H1 (cell line): ENCODE data around the gene PRUNE1. TPM values are rescaled to one million over a fixed set of nuclear protein-coding genes. Genes with fewer than 3 reads are reported as not detected.

ENCODE experiments used
- CTCF ChIA-PET: fragments of 300-600 bp; sonication (Branson Sonifier 250); formaldehyde crosslinking; loops from one replicate; lab custom pipeline; 2021; ENCODE audit not compliant: partially characterized antibody; lab: Charles Lee
- POLR2A ChIA-PET: fragments of 300-600 bp; sonication (Branson Sonifier 250); formaldehyde crosslinking; loops from one replicate; lab custom pipeline; 2021; ENCODE audit warnings: inconsistent platforms; ENCODE audit not compliant: partially characterized antibody; lab: Charles Lee
- DNase-seq, 2 experiments: peaks; one replicate each; pipeline versions ENCODE4 v3.0.0 to v3.0.0-alpha.2; 2010 to 2022; ENCODE audit warnings: low spot score in 2 of 2, low read depth in 1 of 2, mixed read lengths in 1 of 2
- FAIRE-seq: peaks from 2 replicates; lab custom pipeline; 2011; peaks lifted over from hg19 to GRCh38; lab: Jason Lieb, UNC
- H2AFZ ChIP-seq: 2 replicates; pipeline ENCODE4 v1.8.1; 2012; ENCODE audit warnings: low read length, inconsistent platforms
- H2AK5ac ChIP-seq: 2 replicates; pipeline ENCODE4 v1.6.1; 2013; ENCODE audit warnings: low read depth, low read length
- H2BK120ac ChIP-seq: replicated peaks from 2 replicates; pipeline ENCODE3; 2013; ENCODE audit warnings: low read depth, low read length, inconsistent platforms
- H2BK12ac ChIP-seq: 2 replicates; pipeline ENCODE4 v1.6.1; 2013; ENCODE audit warnings: low read depth, low read length
- H2BK15ac ChIP-seq: 2 replicates; pipeline ENCODE4 v1.6.1; 2013; ENCODE audit warnings: low read length
- H2BK20ac ChIP-seq: 2 replicates; pipeline ENCODE4 v1.6.1; 2013; ENCODE audit warnings: low read length
- H2BK5ac ChIP-seq: 2 replicates; pipeline ENCODE4 v1.6.1; 2013; ENCODE audit warnings: low read depth, low read length
- H3K14ac ChIP-seq: 2 replicates; pipeline ENCODE4 v1.6.1; 2013; ENCODE audit warnings: inconsistent platforms; ENCODE audit not compliant: insufficient read length
- H3K18ac ChIP-seq: 2 replicates; pipeline ENCODE4 v1.6.1; 2013; ENCODE audit warnings: low read length; ENCODE audit errors: extremely low read depth
- H3K23ac ChIP-seq: 2 replicates; pipeline ENCODE4 v1.6.1; 2013; ENCODE audit warnings: inconsistent platforms; ENCODE audit not compliant: insufficient read length
- H3K23me2 ChIP-seq: 2 replicates; pipeline ENCODE4 v1.6.1; 2013; ENCODE audit warnings: low read depth, low read length
- H3K27ac ChIP-seq: 2 replicates; pipeline ENCODE4 v1.6.1; 2011; ENCODE audit warnings: low read depth, low read length, inconsistent platforms
- H3K27me3 ChIP-seq, 4 experiments: replicated peaks in 1 of 4; 1 replicate in 1 of 4; 2 replicates in 3 of 4; pipeline versions ENCODE4 v1.6.1 to v1.8.1; 2011 to 2013; ENCODE audit warnings: low read length in 3 of 4, mild to moderate bottlenecking in 3 of 4, inconsistent platforms in 2 of 4, mixed read lengths in 2 of 4, moderate library complexity in 1 of 4; ENCODE audit not compliant: control insufficient read depth in 3 of 4, insufficient read depth in 3 of 4; ENCODE audit errors: extremely low read depth in 1 of 4
- H3K36me3 ChIP-seq, 4 experiments: 2 replicates each; pipeline versions ENCODE4 v1.6.1 to v1.8.1; 2011 to 2013; ENCODE audit warnings: mild to moderate bottlenecking in 4 of 4, low read length in 3 of 4, moderate library complexity in 2 of 4, control low read depth in 1 of 4, inconsistent platforms in 1 of 4; ENCODE audit not compliant: insufficient read depth in 4 of 4, control insufficient read depth in 2 of 4
- H3K4ac ChIP-seq: replicated peaks from 2 replicates; pipeline ENCODE3; 2013; ENCODE audit warnings: low read length, low read depth, mixed read lengths, inconsistent platforms; ENCODE audit not compliant: insufficient read length
- H3K4me1 ChIP-seq, 4 experiments: replicated peaks in 1 of 4; 1 replicate in 1 of 4; 2 replicates in 3 of 4; pipeline versions ENCODE4 v1.6.1 to v1.8.1; 2011 to 2013; ENCODE audit warnings: low read length in 3 of 4, inconsistent platforms in 2 of 4, mixed read lengths in 1 of 4; ENCODE audit not compliant: insufficient read depth in 4 of 4, control insufficient read depth in 3 of 4
- H3K4me2 ChIP-seq, 2 experiments: 2 replicates each; pipeline versions ENCODE4 v1.6.1 to v1.8.1; 2011 to 2013; ENCODE audit warnings: low read depth in 2 of 2, low read length in 2 of 2, control low read depth in 1 of 2, inconsistent platforms in 1 of 2, mild to moderate bottlenecking in 1 of 2; ENCODE audit not compliant: insufficient read depth in 1 of 2
- H3K4me3 ChIP-seq, 4 experiments: fragments of 200-600, 300-600 bp in 1 of 4; sonication (generic), shearing (Covaris generic), sonication (Bioruptor Twin) in 1 of 4; 2 replicates each; pipeline versions ENCODE4 v1.5.1 to v1.8.1; 2011 to 2016; ENCODE audit warnings: low read length in 4 of 4, low read depth in 3 of 4, control low read depth in 2 of 4, inconsistent platforms in 2 of 4, mild to moderate bottlenecking in 2 of 4, mixed read lengths in 1 of 4, moderate library complexity in 1 of 4; ENCODE audit not compliant: insufficient read depth in 2 of 4; ENCODE audit errors: extremely low read depth in 1 of 4
- H3K56ac ChIP-seq: replicated peaks from 2 replicates; pipeline ENCODE3; 2013; ENCODE audit warnings: low read depth, mild to moderate bottlenecking, mixed read lengths, low read length, inconsistent platforms; ENCODE audit not compliant: insufficient read length
- H3K79me1 ChIP-seq: 2 replicates; pipeline ENCODE4 v1.6.1; 2013; ENCODE audit warnings: low read depth, low read length, control low read depth
- H3K79me2 ChIP-seq, 2 experiments: 2 replicates each; pipeline versions ENCODE4 v1.6.1 to v1.8.1; 2012 to 2013; ENCODE audit warnings: low read length in 2 of 2, mild to moderate bottlenecking in 2 of 2, inconsistent platforms in 1 of 2; ENCODE audit not compliant: insufficient read depth in 2 of 2, control insufficient read depth in 1 of 2
- H3K9ac ChIP-seq, 4 experiments: replicated peaks in 1 of 4; 1 replicate in 1 of 4; 2 replicates in 3 of 4; pipeline versions ENCODE4 v1.6.1 to v1.8.1; 2011 to 2013; ENCODE audit warnings: low read depth in 3 of 4, low read length in 3 of 4, control low read depth in 2 of 4, mild to moderate bottlenecking in 2 of 4, moderate library complexity in 2 of 4, inconsistent platforms in 1 of 4; ENCODE audit errors: extremely low read depth in 1 of 4
- H3K9me3 ChIP-seq, 2 experiments: 2 replicates each; pipeline versions ENCODE4 v1.6.1 to v1.8.1; 2012 to 2013; ENCODE audit warnings: mild to moderate bottlenecking in 2 of 2, moderate library complexity in 2 of 2, control low read depth in 1 of 2, inconsistent platforms in 1 of 2, low read depth in 1 of 2, low read length in 1 of 2, mixed read lengths in 1 of 2; ENCODE audit not compliant: insufficient read depth in 2 of 2
- H4K20me1 ChIP-seq, 2 experiments: replicated peaks in 1 of 2; 2 replicates each; pipeline versions ENCODE3 to v1.8.1; 2011 to 2013; ENCODE audit warnings: inconsistent platforms in 2 of 2, low read length in 2 of 2, mild to moderate bottlenecking in 1 of 2; ENCODE audit not compliant: insufficient read depth in 2 of 2, control insufficient read depth in 1 of 2
- H4K5ac ChIP-seq: 2 replicates; pipeline ENCODE4 v1.6.1; 2013; ENCODE audit warnings: low read length, low read depth, mixed read lengths, inconsistent platforms; ENCODE audit not compliant: insufficient read length
- H4K8ac ChIP-seq: 2 replicates; pipeline ENCODE4 v1.8.0; 2013; ENCODE audit warnings: mild to moderate bottlenecking, moderate library complexity, low read length, inconsistent platforms; ENCODE audit not compliant: insufficient read depth; ENCODE audit errors: extremely low read depth
- H4K91ac ChIP-seq: replicated peaks from 2 replicates; pipeline ENCODE3; 2013; ENCODE audit warnings: low read length, mixed read lengths, inconsistent platforms; ENCODE audit not compliant: insufficient read length
- BCL11A ChIP-seq, 2 experiments: IDR thresholded peaks; one replicate each; pipeline ENCODE4 v1.6.1; 2011; ENCODE audit warnings: low read depth in 2 of 2, low read length in 2 of 2, mild to moderate bottlenecking in 2 of 2
- CBX8 ChIP-seq: fragments of 300-800, 300-1000 bp; sonication (generic); IDR thresholded peaks from 2 replicates; pipeline ENCODE4 v1.7.1; 2016; ENCODE audit warnings: low read depth, low read length, borderline replicate concordance
- CHD1 ChIP-seq: IDR thresholded peaks from 2 replicates; pipeline ENCODE4 v1.6.1; 2012; ENCODE audit warnings: low read depth, low read length, improper control_type of control experiment
- CHD2 ChIP-seq: IDR thresholded peaks from 2 replicates; pipeline ENCODE4 v1.6.1; 2012; ENCODE audit warnings: low read length, improper control_type of control experiment
- CREB1 ChIP-seq: IDR thresholded peaks from 2 replicates; pipeline ENCODE4 v1.6.1; 2012; ENCODE audit warnings: inconsistent platforms
- EGR1 ChIP-seq: IDR thresholded peaks from 2 replicates; pipeline ENCODE4 v1.6.1; 2011; ENCODE audit warnings: low read depth, low read length, borderline replicate concordance
- KDM5A ChIP-seq: fragments of 200-600 bp; IDR thresholded peaks from 2 replicates; pipeline ENCODE4 v1.7.1; 2012; ENCODE audit warnings: mild to moderate bottlenecking, low read length, inconsistent platforms, mixed read lengths
- NRF1 ChIP-seq: IDR thresholded peaks from 2 replicates; pipeline ENCODE4 v1.6.1; 2011; ENCODE audit warnings: mild to moderate bottlenecking, low read depth, low read length, improper control_type of control experiment
- RBBP5 ChIP-seq: IDR thresholded peaks from 2 replicates; pipeline ENCODE4 v1.7.1; 2012; ENCODE audit warnings: low read depth, mild to moderate bottlenecking, inconsistent platforms, low read length, moderate library complexity, borderline replicate concordance
- RFX5 ChIP-seq: IDR thresholded peaks from 2 replicates; pipeline ENCODE4 v1.6.1; 2011; ENCODE audit warnings: low read depth, low read length, improper control_type of control experiment, borderline replicate concordance
- RXRA ChIP-seq: IDR thresholded peaks from 2 replicates; pipeline ENCODE4 v1.6.1; 2011; ENCODE audit warnings: low read depth, mild to moderate bottlenecking, low read length, moderate library complexity; ENCODE audit not compliant: insufficient read depth
- SIN3A ChIP-seq, 2 experiments: IDR thresholded peaks in 1 of 2; conservative IDR thresholded peaks in 1 of 2; 2 replicates each; pipeline ENCODE4 v1.6.1; 2011 to 2012; ENCODE audit warnings: low read length in 2 of 2, improper control_type of control experiment in 1 of 2, low read depth in 1 of 2, mild to moderate bottlenecking in 1 of 2
- TCF12 ChIP-seq: IDR thresholded peaks from 2 replicates; pipeline ENCODE4 v1.6.1; 2011; ENCODE audit warnings: low read depth, mild to moderate bottlenecking, low read length
- ZNF274 ChIP-seq: IDR thresholded peaks from 2 replicates; pipeline ENCODE4 v1.7.0; 2012; ENCODE audit warnings: low read length, borderline replicate concordance; ENCODE audit errors: extremely low read depth
- WGBS, 2 experiments: shearing (Covaris generic) in 1 of 2; methylation state at CpG; one replicate each; pipeline versions ENCODE4 v1.1.6 to v1.1.7; 2013 to 2015; ENCODE audit warnings: low lambda C conversion rate in 2 of 2, mixed read lengths in 2 of 2, inconsistent platforms in 1 of 2, low coverage in 1 of 2, missing lambda C conversion rate in 1 of 2; ENCODE audit not compliant: insufficient replicate concordance in 2 of 2, insufficient coverage in 1 of 2, insufficient read length in 1 of 2; ENCODE audit errors: extremely low coverage in 1 of 2, missing lambda C conversion rate in 1 of 2; 5-methylcytosine and 5-hydroxymethylcytosine counted together
- polyA plus RNA-seq, 7 experiments: library from polyadenylated mRNA; depleted of rRNA in 3 of 7; stranded (reverse) in 5 of 7; unstranded in 2 of 7; fragments of >200 nt in 5 of 7; fragments of 200-250 nt in 2 of 7; gene quantifications; 1 replicate in 5 of 7; 2 replicates in 1 of 7; 4 replicates in 1 of 7; pipeline versions ENCODE4 v1.2.1 to v1.2.3, GENCODE V29; 2011 to 2013; ENCODE audit warnings: missing spikeins in 2 of 7, mixed read lengths in 2 of 7
- total RNA-seq: library from RNA; stranded (reverse); fragmentation: NEBNext Ultra II Directional; extraction: Animal tissue kit (Norgen Biotek cat#: 25700); gene quantifications from 2 replicates; pipeline ENCODE4 v1.2.1, GENCODE V29; 2021

PRUNE1 gene
- total and polyA plus RNA-seq, 2 of the 8 experiments (the other 6 are each of a cell fraction or from before 2014, with no cell fraction given) = 32.8 to 54.2 TPM

GRCh38 chr1:151039521-151039920 is 31.3 kb downstream of the PRUNE1 start:
- no peaks in the 10 kb centered on the region for H4K20me1 ChIP-seq
- H4K91ac ChIP-seq = no peak overlapping the region
- no peaks in the 10 kb centered on the region; a peak in 1 of 4 replicates for H3K9me3 ChIP-seq
- CTCF ChIA-PET = interaction anchor here (1.9 kb wide), 1 partner anchor 9 kb away, joined by 6 read pairs; no protein-coding TSS in a partner anchor
- no peak overlapping the region for H3K56ac ChIP-seq
- H2BK20ac ChIP-seq = no peak overlapping the region
- H3K27ac ChIP-seq = no peak overlapping the region
- H3K27me3 ChIP-seq = no peaks in the 10 kb centered on the region
- no peaks in the 10 kb centered on the region for H3K23me2 ChIP-seq
- H3K23ac ChIP-seq = no peak overlapping the region
- H2BK12ac ChIP-seq = no peak overlapping the region
- H3K4ac ChIP-seq = no peak overlapping the region
- H4K5ac ChIP-seq = no peak overlapping the region
- no peak overlapping the region for H2BK15ac ChIP-seq
- POLR2A ChIA-PET = interaction anchor here (1.0 to 6.4 kb wide), 5 partner anchors 9 to 106 kb away, joined by 3 to 58 read pairs (median 3); partner anchors contain the start of gene C1orf56
- H3K4me3 ChIP-seq = no peak overlapping the region
- no peak overlapping the region for H2AFZ ChIP-seq
- H3K36me3 ChIP-seq = peaks cover 0 to 8% (median 3%) of the 10 kb centered on the region in 4 experiments; a peak in 4 of 8 replicates
- H2AK5ac ChIP-seq = no peak overlapping the region
- H2BK5ac ChIP-seq = no peak overlapping the region
- H3K79me1 ChIP-seq = no peaks in the 10 kb centered on the region
- H3K4me1 ChIP-seq = peaks cover 0 to 3% (median 0%) of the 10 kb centered on the region in 4 experiments; a peak in 3 of 7 replicates
- no peak overlapping the region for H3K9ac ChIP-seq
- H4K8ac ChIP-seq = no peak overlapping the region
- H2BK120ac ChIP-seq = no peak overlapping the region
- no peak overlapping the region for H3K14ac ChIP-seq
- no peak for DNase-seq
- FAIRE-seq = no peak
- H3K4me2 ChIP-seq = no peak overlapping the region
- no peaks in the 10 kb centered on the region for H3K79me2 ChIP-seq
- H3K18ac ChIP-seq = no peak overlapping the region
- WGBS, 2 experiments = 83% methylated on average over 3 of the region's 3 CpGs; no CpG with 5 or more reads in 1 of the 2 experiments
- TF ChIP-seq ZNF274 (no peak), BCL11A (IDR thresholded peaks at IDR 0.05; ENCODE audit: low read depth in 2 of 2, low read length in 2 of 2) (no peak), CBX8 (no peak), RBBP5 (no peak), CHD2 (no peak), CREB1 (no peak), RXRA (no peak), TCF12 (no peak), RFX5 (no peak), NRF1 (no peak), CHD1 (no peak), EGR1 (no peak), KDM5A (no peak), SIN3A (conservative IDR thresholded peaks at IDR 0.05 in 1 of 2, IDR thresholded peaks at IDR 0.05 in 1 of 2; ENCODE audit: low read depth in 1 of 2, low read length in 2 of 2) (no peak)
